ENCODE measurements around the gene CPN2.

Gene CPN2

DNA sequence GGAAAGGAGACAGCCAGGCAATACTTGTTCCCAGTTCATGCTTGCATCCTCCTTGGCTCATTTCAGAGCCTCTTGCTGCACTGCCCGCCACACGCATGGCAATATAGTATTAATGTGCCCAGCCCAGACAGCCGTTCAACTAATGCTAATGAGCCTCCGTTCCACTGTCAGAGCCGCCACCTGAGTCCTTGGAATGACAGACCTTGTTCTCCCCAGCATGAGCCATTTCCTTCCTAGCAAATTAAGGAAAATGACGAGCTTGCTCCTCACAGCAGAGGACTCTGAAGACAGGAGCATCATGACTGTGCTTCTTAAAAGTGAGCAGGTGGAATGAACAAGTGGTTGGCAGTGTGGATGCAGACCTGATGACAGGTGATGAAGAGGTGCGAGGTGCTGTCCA is 29.2 kb upstream of the CPN2 start:
- DNase-seq (ENCODE audit: low read depth): no peak

DNA sequence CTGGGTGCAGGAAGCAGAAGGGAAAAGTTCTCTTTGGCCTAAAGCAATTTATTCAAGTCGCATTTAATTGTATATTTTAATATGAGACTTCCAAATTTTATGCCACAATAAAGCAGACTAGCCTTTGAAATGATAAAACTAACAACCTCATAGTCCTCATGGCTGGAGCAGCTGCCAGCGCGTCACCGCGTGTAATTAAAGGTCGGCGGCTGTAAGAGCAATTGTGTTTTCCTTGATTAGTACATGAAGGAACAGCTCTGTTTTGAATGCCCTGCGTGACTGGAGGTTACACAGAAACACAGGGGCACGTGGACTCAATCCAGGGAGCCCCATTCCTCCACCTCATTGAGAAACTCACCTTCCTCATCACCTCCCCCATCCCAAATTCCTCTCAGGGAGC is 28.5 kb upstream of the CPN2 start:
- DNase-seq (ENCODE audit: low read depth): no peak

DNA sequence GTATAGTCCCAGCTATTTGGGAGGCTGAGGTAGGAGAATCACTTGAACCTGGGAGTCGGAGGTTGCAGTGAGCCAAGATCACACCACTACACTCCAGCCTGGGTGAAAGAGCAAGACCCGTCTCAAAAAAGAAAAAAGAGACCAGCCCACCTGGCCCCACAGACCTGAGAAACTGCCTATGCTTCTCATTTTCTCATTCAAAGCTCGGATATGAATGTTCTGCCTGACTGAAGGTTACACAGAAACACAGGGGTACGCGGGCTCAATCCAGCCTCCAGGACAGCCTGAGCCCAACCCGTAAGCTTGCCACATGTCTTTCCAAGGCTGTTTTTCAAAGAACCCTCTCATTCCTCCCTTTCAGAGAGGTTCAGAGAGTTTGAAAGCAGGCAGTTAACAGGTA is 28.1 kb upstream of the CPN2 start:
- no peak for DNase-seq (ENCODE audit: low read depth)

DNA sequence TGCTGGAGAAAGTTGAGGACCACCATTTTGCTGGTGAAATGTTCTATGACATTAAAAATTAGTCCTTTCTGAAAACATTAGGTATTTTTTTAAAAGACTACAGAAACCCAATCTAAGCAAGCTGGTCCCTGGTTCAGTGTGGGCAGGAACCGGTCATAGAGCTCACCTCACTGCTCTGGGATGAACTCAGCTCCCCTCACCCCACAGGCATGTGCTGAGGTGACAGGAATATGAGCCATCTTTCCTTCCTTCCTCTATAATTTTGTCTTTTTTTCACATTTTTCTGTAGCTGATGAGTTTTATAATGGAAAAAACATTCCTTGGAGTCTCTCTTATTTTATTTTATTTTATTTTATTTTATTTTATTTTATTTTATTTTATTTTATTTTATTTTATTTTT is 26.6 kb upstream of the CPN2 start:
- no peak for DNase-seq (ENCODE audit: low read depth)

DNA sequence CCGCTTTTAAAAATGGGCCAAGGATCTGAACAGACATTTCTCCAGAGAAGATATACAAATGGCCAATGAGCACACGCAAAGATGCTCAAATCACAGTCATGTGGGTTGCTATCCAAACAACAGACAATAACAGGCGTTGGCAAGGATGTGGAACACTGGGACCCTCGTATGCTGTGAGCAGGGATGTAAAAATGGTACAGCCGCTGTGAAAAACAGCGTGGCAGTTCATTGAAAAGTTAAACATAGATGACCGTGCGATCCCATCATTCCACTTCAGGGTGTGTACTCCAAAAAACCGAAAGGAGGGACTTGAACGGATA is 25.1 kb upstream of the CPN2 start:
- no peak for DNase-seq (ENCODE audit: low read depth)

DNA sequence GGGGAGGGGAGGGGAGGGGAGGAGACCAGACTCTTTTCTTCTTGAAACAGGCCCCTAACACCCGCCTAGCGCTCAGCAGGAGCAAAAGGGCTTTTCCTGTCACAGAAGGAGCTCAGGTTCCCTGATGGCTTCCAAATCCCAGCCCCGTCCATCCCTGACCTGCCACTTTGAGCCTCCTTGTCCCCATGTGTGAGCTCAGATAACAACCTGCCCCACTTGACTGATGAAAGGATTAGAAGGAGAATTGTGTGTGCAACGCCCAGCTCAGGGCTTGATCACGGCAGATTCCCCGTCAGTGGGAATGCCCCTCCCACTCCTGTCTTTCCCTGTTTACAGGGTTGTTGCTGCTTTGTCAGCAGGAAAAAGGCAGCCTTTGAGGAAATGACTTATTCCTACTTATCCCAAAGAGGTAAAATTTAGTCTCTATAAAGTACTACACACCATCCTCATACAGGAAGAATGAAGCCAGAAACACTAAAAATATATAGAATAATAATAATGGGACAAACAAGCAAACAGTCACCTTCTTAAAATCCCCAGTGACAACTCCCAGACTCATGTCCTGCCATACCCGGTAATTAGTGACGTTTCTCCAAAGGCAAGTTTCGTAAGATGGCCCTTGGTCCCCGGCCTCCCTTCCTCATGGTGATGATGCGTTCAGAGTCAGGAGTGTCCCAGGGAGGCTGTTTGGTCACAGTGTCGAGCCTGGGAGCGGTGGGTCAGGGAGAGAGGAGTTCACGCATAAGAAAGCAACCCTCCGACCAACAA is 24.5 kb upstream of the CPN2 start:
- no peak for DNase-seq (ENCODE audit: low read depth)

DNA sequence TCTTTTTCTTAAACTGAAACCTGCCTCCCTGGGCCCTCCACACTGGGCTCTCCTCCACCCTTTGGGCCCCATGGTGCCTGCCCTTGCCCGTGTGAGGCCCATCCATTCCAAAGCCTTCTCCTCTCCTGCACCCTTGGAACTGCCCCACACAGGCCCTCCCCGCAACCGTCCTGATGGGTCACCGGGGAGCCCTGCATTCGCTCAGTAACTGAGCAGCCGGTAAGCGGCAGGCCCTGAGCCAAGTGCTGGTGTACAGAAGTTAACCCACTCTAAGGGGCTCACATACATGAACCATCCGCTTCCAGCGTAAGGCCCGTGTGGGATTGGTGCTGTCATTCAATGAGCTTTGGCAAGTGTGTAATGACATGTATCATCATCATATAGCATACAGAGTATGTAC is 23.8 kb upstream of the CPN2 start:
- DNase-seq (ENCODE audit: low read depth): no peak

DNA sequence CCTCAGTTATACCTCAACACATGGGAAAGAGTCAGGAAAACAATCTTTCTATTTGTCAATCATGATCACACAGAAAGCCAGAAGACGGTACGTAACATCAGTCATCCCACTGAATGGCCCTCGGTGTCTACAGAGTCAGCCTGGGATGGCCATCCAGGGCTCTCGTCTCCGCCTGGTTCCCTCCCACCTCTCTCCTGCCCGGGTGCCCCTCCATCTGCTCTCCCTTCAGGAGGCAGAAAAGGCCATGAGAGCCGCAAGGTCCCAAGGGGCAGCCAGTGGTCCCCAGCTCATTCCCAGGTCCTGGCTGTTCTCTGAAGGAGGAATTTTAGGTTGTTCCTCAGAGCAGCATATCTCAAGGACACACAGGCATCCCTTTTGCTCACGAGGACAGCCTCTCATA is 22.8 kb upstream of the CPN2 start:
- no peak for DNase-seq (ENCODE audit: low read depth)

DNA sequence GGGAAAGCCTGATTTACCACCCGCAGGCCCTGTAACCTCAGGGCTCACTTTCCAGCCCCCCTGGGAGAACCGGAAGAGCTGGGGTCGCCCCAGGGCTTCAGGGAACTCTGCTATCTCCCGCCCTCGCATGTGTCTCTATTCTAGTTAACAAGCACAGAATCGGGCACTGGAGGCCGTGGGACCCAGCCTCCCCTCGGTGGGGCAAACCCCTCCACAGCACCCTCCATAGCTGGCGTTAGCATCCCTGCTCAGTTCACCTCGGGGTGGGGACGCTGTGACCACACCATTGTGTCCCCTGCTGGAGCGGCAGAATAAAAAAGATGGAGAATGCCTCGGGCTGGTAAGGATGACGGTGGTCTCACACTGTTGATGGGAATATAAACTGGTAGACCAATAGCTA is 21.9 kb upstream of the CPN2 start:
- no peak for DNase-seq (ENCODE audit: low read depth)

DNA sequence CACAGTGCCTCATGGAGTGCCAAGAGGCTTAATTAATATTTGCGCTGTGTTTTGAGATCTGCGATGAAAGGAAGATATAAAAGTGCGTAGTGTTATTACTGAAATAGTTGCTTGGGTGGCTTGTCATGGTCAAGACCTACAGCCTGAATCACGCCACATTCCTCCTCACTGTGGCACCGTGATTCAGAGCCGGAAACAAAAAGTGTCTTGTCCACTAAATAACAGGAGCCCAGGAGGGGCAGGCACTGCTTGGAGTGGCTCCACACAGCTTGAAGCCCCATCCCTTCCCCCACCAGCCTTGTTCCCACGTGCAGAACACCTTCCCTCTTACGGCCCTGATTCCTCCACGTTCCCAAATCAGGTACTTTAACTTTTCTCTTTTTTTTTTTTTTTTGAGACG is 19.6 kb upstream of the CPN2 start:
- no peak for DNase-seq (ENCODE audit: low read depth)

DNA sequence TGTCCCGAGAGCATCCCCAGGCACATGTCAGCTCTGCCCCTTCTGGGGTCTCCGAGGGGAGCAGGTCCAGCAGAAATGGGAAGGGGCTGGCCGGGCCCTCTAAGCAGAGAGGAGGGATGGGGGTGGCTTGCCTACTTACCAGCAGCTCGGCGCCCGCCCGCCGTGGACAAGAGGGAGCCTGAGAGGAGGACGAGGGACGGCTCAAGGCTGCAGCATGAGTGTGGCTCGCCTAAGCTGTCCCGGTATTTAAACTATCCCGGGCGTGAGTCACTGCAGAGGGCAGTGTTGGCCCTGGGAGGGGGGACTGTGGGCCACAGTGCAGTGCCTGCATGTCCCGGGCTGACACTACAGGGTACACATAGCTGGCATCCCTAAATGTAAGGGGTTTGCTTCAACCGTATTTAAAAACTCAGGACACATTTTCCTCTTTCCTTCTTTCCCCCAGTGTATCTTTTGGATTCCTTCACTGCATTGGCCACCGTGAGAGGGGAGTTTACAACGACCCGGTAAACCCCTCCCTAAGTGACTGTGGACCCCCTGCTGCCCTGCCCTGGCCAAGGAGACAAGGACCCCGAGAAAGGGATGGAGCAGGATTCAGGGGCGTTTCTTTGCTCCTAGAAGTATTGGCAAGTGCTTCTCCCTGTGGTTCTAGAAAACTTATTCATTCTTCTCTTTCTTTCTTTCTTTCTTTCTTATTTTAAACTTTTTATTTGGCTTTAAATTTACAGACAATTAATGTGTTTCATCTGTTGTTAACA is 18.6 kb upstream of the CPN2 start, which contains the start of gene LRRC15:
Gene LRRC15, minus strand, starts transcription at position 222 of the 758 bp plus-strand sequence. CDS start 8,700 bp downstream, outside the sequence.
- no peak for DNase-seq (ENCODE audit: low read depth)

DNA sequence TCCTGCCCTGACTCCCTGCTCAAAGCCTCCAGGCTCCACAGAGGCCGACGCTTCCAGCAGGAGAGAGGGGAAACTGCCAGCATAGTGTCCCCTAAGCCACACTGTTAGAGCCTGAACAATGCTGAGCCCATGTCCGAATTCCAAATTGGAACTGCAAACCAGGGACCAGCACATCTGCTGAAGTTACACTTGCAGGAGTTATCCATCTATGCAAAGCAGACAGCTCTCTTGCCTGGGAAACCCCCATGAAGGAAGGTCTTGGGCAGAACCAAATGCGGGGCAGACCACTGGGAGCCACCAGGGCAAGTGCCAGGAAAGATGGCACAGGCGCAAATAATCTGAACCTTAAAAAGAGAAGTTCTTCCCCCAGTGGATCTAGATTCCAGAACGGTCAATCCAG is 17.8 kb upstream of the CPN2 start:
- DNase-seq (ENCODE audit: low read depth): no peak

DNA sequence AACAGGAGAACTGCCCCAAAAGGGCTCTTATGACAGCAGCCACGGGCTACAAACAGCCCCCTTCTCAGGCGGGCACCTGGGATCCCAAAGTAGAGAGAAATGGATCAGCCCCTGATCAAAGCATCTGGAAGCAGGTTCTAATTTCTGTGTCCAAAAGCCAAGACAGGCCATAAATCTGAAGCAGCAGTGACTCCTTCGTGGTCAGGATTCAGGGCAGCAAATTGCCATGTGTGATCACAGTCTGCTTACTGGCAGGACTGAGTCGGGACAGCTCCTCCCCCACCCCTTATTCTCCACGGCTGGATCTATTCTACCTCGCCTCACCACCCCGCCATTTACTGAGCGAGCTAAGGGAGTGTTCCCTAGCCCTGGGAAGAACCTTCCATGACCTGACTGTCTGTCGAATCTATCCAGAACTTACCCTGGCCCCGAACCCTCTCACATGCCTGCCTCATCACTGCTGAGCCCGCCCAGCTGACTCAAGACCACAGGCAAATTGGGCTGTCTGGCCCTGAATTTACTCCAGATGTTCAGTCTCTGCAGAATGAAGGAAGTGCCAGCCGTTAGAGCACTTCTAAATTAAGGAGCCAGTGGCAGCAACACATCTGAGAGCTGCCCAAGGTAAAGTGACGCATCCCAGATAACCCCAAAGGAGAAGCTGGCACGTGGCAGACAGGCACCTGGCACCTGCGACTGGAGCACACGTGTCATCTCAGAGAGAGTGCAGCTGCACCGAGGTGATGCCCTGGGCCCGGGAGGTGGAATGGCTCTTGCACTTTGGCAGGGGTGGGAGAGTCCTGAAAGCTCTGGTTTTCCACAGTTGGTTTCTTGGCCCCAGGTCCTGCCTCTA is 17.1 kb upstream of the CPN2 start:
- no peak for DNase-seq (ENCODE audit: low read depth)

DNA sequence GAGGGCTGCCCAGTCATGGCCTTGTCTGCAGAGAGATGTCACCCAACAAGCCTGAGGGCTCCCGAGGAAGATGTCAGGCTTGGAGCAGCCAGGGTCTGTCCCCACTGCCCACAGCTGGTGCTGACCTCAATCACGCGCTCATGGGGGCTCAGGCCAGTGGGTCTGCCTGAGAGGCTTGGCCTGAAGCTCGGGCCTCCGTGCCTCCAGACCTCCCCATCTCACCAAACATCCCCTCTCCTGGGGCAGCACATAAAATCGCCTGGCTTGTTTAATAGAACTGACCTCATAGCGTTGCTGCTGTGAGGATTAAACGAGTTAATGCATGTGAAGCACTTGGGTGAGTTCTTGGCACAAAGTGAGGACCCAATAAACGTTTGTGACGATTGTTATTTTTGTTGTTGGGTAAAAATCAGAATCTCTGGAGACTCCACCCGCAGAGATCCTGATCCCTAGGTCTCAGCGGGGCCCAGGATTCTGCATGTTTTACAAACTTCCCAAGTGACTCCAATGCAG is 14.9 kb upstream of the CPN2 start:
- no peak for DNase-seq (ENCODE audit: low read depth)

DNA sequence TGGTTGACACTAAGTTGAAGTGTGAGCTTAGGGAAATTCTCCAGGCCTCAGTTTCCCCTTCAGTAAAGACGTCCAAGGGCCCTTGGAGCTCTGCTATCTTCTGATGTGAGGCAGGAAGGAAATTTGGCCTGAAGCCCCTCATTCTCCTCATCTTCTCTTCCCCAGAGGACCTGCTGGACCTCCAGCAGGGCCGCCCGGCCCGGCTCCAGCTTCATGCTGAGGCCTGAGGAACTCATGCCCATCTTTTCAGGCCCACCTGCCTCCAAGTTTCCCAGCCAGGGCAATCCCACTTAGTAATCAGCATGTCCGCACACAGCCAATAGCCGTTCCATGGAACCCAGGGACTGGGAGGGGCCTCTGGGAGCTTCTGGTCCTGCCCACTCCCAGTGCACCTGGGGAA is 14.4 kb upstream of the CPN2 start:
- DNase-seq (ENCODE audit: low read depth): no peak

DNA sequence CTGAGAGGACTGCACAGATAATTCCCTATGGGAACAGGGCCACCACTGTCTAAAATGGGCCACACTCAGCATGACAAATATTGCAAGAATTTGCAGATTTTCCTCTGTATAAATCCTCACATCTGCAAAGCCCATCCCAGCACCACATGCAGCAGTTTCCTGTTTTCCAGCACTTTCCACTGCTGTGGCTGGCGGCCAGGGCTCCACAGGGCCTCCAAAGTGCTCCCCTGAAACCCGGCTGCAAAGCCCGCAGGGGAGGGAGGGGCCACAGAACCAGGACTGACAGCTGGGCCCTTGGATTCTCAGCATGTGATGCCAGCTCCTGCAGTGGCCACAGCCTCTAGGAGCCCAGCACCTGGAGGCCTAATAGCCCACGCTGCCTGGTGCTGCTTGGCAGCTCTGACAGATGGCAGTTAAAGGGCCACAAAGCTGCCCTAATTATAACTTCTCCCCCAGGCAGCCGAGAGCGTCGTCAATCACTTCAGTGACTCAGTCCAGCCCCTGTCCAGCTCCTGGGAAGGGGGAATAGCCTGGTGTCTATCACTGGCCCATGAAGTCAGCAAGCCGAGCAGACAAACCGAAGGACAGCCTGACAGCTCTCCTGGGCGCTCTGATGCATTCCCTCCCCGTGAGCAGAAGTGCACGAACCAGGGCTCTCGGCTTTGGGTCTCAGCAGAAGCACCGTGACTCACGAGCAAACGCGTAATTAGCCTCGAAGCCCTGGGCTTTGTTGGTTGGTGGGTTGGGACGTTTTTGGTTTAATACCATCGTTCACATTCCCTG is 13.7 kb upstream of the CPN2 start:
- DNase-seq (ENCODE audit: low read depth): no peak

DNA sequence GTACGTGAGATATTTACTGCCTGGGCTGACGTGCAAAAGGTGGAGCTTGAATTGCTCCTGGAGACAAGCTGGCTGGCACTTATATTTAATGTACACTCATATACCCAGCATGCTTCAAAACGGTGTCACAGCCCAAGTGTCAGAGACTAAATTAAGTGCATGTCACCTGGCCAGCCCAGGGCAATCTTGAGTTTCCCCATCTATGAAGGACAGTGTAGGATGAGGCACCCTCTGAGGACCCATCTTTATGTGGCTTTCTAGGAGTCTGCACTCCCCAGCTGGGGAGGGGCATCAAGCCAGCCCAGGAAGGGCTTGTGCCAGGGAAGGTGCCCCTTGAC is 13.2 kb upstream of the CPN2 start:
- no peak for DNase-seq (ENCODE audit: low read depth)

DNA sequence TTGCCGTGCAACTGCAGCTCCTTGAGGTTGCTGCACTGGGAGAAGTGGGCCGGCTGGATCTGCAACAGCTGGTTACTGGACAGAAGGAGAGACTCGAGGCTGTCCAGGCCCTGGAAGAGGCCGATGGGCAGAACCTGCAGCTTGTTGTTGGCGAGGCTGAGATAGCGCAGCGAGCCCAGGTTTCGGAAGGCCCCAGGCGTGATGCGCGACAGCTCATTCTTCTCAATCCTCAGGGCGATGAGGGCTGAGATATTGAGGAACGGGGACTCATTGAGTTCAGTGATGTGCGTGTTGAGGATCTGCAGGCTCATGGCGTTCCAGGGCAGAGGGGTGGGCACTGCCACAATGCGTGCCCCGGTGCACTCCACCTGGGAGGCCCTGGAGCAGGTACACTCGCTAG is 9.4 kb upstream of the CPN2 start:
- DNase-seq (ENCODE audit: low read depth): no peak

DNA sequence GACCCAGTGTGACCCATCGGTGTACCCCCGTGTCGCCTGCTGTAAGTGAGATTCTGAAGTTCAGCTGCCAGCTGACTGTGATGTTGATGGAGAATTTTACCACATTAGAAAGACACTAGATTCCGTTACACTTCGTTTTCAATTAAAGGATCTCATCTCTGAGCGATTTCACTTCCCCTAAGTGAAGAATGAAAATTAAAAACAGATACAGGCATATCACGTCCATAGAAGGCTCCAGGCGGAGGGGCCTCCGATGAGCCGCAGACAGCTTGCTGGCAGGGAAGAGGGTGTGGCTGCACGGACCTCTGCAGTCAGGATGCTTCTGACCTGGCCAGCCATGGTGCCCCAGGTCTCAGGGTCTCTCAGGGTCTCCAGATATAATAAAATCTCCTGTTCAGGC is 6.6 kb upstream of the CPN2 start:
- DNase-seq (ENCODE audit: low read depth): no peak

DNA sequence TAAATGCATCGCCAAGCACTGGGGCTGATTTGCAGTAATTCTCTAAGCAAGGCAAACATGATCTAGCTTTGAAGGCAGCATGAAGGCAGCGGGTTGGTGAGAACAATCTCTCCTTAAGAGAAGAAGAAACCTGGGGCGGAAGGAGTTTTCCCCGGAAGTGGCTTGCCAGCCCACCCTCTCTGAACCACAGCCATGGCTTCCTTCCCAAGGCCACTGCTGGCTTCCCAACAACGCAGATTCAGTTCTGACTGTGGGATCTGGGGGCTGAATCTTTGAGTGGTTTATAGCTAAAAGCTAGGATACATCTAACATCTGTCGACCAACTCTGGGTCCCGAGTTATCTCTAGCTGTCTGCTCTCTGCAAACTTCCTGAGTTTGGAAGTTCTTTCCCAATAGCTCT is 4.3 kb upstream of the CPN2 start:
- DNase-seq (ENCODE audit: low read depth): no peak

DNA sequence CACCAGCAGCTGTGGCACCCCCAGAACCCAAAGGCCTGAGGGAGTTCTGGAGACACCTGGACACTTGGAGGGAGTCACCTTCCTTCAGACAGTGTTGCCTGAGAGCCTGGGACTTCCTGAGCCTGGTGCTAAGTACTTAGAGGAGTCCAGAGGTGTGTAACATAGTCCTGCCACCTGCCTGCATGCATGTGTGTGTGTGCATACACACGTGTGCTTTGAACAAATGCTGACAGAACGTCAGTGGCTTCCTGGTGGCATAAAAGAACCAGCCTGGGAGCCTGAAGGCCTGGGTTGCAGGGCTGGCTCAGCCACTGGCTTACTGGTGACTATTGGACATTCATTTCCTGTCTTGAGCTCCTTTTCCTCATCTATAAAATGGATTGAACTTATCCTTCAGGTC is 3.2 kb upstream of the CPN2 start:
- DNase-seq (ENCODE audit: low read depth): no peak

DNA sequence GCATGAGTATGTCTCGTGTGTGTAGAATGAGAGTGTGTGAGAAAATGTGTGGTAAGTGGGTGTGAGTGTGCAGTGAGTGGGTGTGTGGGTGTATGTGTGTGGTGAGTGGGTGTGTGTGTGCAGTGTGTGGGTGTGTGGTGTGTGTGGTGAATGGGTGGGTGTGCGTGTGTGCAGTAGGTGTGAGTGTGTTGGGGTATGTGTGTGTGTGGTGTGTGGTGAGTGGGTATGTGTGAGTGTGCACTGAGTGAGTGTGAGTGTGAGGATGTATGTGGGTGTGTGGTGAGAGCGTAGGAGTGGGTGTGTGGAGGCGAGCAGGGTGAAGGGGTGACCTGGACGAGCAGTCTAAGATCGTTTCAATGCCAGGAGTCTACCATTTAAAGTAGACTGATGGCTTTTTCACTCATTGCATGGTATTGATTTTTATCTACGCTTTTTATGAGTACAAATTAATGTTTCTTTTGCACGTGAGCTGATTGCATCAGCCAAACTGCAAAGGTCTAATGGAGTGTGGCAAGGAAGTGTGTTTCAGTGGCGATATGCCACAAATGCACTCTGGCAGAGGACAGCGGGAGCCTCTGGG is 1.6 kb upstream of the CPN2 start:
- DNase-seq (ENCODE audit: low read depth): no peak

All from HS-5 (cell line).